ENCODE data around the gene EXOSC7. TPM values are rescaled to one million over a fixed set of nuclear protein-coding genes. Genes with fewer than 3 reads are reported as not detected.
"Not testable (repeated sequence)": the region's sequence is repeated elsewhere in the genome, so short reads cannot be mapped to it uniquely, and the experiment has no call there.

Gene EXOSC7
- total RNA-seq, 2 donors from 2014 or later: 27.3 to 30.8 TPM

DNA sequence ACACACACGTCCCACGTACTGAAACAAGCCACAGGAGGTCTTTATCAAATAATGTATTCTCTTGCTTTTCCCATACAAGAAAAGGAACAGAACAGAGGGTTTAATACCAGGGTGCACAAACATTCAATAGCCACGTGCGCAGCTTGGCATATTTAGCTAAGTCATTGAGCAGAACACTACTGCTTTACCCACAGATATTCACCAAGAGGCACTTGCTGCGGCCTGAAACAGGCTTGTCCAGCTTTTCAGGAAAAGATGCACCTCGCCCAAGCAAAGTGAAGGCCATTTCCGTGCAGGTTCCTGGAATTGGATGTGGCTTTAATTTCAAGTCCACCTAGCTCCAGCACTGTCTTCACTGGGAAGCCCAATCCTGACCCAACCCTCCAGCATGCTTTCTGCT lies 17.7 kb upstream of the EXOSC7 start:
- intact Hi-C loops (cut with DNase I): no loop called here
- no peak for DNase-seq (ENCODE audit: low spot score)

DNA sequence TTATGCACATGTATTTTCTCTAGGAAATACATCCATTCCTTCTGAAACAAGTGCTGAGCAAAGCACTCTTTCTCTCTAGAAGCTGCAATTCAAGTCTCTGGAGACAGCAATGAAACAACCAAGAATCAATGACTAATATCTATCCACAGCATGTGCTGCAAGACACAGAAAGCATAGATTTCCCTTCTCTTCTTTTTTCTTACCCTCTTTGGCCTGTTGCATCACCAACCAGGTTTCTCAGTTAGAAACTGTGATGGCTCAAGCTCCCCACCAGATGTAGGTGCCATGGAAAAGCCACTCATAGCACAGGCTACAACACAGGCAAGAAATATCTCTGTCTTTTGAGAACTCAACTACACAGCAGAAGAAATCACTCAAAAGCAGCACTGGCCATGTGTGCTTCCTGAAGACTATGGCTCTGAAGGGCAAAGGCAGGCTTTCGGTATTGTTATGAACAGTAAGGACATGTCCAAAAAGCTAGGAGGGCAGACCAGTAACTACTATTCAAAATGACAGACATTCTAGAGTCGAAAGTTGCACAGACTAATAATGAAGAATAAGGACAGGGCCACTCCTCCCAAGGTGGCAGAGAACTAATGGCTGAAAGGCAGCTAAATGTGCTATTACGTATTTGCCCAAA lies 15.5 kb upstream of the EXOSC7 start:
- no peak for DNase-seq (ENCODE audit: low spot score)
- intact Hi-C loops (cut with DNase I): no loop called here

DNA sequence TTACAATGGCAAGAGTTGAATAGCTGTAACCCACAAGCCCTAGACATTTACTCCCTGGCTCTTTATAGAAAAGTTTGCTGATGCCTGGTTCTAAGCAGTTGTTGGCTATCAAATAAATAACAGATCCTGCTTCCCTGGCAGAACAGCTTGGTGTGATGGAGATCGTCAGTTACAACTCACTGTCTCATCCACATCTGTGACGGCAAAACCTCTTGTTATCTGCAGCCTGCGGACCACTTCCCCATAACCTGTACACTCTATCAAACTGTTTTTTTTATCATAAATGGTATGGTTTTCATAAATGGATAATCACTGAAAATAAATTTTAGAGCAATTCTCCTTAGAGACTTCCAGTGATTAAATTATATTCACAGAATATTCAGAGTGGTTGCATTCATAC lies 14.2 kb upstream of the EXOSC7 start:
- no peak for DNase-seq (ENCODE audit: low spot score)
- intact Hi-C loops (cut with DNase I): no loop called here

DNA sequence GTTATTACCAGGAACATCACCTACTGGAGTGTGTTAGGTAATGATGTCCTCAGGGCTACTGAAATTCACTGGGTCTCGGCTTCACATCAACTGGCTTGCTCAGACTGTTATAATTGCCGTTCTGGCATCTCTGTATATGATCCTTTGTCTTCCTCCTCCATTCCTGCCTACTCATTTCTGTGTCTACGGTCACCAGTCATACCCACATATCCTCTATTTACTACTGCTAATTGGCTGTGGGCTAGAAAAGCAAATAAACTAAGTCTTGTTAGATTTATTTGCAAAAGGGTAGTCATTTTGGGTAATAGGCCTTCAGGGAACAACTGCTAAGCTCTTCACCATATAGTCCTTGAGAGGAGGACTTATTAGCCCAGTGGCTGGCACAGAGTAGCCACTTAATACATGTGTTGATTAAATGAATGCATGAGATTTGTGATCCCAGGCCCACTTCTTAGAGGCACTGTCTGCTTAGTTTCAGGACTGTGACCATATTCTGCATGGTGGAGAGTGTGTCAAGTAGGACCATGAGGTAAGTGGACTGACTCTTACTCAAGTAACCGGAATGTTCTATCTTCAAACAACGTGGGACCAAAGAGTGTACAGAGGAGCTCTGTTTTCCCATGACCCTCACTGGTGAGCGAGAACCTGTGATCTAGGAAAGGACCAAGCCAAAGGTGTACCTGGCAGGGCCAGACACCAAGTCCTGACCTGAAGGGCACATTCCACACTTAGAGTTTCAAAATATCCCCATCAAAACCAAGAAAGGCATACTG lies 13.2 kb upstream of the EXOSC7 start:
- DNase-seq (ENCODE audit: low spot score): no peak

GRCh38 chr3:44963571-44964325 lies 12.3 kb upstream of the EXOSC7 start:
- DNase-seq (ENCODE audit: low spot score): no peak
- intact Hi-C loops (cut with DNase I): no loop called here

More for the DNA sequence above, 13.2 kb upstream of the EXOSC7 start:
- intact Hi-C loops (cut with DNase I): no loop called here

- intact Hi-C loops (cut with DNase I): no loop called here
- DNase-seq (ENCODE audit: low spot score): no peak
Observed at GRCh38 chr3:44965165-44965564, 10.9 kb upstream of the EXOSC7 start.

GRCh38 chr3:44966795-44967278 lies 9.2 kb upstream of the EXOSC7 start:
- intact Hi-C loops (cut with DNase I): no loop called here
- no peak for DNase-seq (ENCODE audit: low spot score)

GRCh38 chr3:44968447-44968858 lies 7.6 kb upstream of the EXOSC7 start:
- intact Hi-C loops (cut with DNase I): no loop called here
- no peak for DNase-seq (ENCODE audit: low spot score)

- no peak for DNase-seq (ENCODE audit: low spot score)
- intact Hi-C loops (cut with DNase I): no loop called here
Observed at GRCh38 chr3:44969154-44969827, 6.8 kb upstream of the EXOSC7 start.

- intact Hi-C loops (cut with DNase I): loop anchor here in 1 of 2 donors (10.0 kb wide), 1 partner anchor 65 kb away; no protein-coding TSS in a partner anchor
- no peak for DNase-seq (ENCODE audit: low spot score)
Observed at GRCh38 chr3:44969828-44970179, 6.2 kb upstream of the EXOSC7 start.

- DNase-seq (ENCODE audit: low spot score): no peak
- intact Hi-C loops (cut with DNase I): loop anchor here in 1 of 2 donors (10.0 kb wide), 1 partner anchor 64 kb away; no protein-coding TSS in a partner anchor
Observed at GRCh38 chr3:44970926-44971490, 5.0 kb upstream of the EXOSC7 start.

- no peak for DNase-seq (ENCODE audit: low spot score)
- intact Hi-C loops (cut with DNase I): loop anchor here in 1 of 2 donors (10.0 kb wide), 1 partner anchor 60 kb away; no protein-coding TSS in a partner anchor
Observed at GRCh38 chr3:44974416-44974815, 1.6 kb upstream of the EXOSC7 start.

GRCh38 chr3:44981220-44981619 lies 5.2 kb downstream of the EXOSC7 start:
- no peak for DNase-seq (ENCODE audit: low spot score)
- intact Hi-C loops (cut with DNase I): no loop called here

DNA sequence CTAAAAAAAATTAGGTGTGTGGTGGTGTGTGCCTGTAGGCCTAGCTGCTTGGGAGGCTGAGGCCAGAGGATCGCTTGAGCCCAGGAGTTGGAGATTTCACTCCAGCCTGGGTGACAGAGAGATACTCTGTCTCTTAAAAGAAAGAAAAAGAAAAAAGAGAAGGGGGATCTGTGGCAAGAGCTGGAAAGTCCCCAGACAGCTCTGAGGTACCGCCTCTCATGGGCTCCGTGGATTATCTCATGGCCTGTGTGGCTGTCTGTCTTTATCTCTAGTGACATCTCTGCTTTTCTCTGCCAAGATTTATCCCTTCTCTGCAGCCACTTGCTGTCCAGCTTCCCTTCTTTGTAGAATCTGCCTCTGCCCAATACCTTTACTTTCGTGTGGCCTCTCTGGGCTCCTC lies 5.7 kb downstream of the EXOSC7 start:
- intact Hi-C loops (cut with DNase I): no loop called here
- DNase-seq (ENCODE audit: low spot score): no peak

DNA sequence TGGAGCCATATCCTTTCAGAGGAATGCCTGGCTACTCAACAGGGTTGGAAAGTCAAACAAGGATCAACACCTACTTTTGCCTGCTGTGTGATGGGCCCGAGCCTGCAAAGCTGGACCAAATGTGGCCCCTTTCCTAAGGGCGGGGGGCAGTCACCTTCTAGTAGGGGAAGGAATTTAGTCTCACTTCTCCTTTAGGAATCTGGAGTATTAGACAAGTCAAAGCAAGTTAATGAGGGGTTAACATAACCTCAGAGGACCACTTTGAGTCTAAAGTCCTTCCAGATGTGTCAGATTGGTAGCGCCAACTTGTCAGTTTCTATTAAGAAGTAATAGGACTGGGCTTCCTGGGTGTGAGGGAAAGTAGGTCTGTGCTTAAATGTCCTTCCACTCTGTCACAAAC lies 6.8 kb downstream of the EXOSC7 start:
- intact Hi-C loops (cut with DNase I): no loop called here
- no peak for DNase-seq (ENCODE audit: low spot score)

GRCh38 chr3:44983484-44983941 lies 7.5 kb downstream of the EXOSC7 start:
- DNase-seq (ENCODE audit: low spot score): no peak
- intact Hi-C loops (cut with DNase I): no loop called here

GRCh38 chr3:44984335-44984734 lies 8.3 kb downstream of the EXOSC7 start:
- intact Hi-C loops (cut with DNase I): no loop called here
- DNase-seq (ENCODE audit: low spot score): no peak

GRCh38 chr3:44986330-44986729 lies 10.3 kb downstream of the EXOSC7 start:
- intact Hi-C loops (cut with DNase I); DNase-seq (ENCODE audit: low spot score): not testable (repeated sequence)

DNA sequence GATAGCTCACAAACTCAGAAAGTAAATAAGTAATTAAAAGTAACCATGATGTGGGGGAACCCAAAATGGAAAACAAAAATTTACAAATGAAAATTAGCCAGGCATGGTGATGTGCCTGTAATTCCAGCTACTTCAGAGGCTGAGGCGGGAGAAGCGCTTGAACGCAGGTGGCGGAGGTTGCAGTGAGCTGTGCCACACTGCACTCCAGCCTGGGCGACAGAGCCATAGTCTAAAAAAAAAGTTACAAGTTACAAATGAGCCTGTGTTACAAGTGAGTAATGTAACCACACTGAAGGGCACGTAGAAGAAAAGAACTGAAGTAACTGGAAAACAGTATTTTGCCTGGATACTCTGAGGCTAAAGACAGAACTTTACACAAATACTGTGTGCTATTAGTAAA lies 11.3 kb downstream of the EXOSC7 start:
- intact Hi-C loops (cut with DNase I): no loop called here
- no peak for DNase-seq (ENCODE audit: low spot score)
